Measurements from ENCODE around the gene TICRR.

The TICRR gene

GRCh38 chr15:89630974-89631901 lies 56.0 kb downstream of the TICRR start:
- DNase-seq = no peak

- no peak for DNase-seq
These were observed 56.6 kb downstream of the TICRR start for GRCh38 chr15:89631902-89632264.

GRCh38 chr15:89632563-89633430 lies 57.5 kb downstream of the TICRR start:
- DNase-seq = no peak

GRCh38 chr15:89633585-89633984 lies 58.3 kb downstream of the TICRR start:
- no peak for DNase-seq

GRCh38 chr15:89640245-89640644 lies 65.0 kb downstream of the TICRR start:
- DNase-seq = no peak

GRCh38 chr15:89641053-89641452 lies 65.8 kb downstream of the TICRR start:
- DNase-seq = no peak

GRCh38 chr15:89642106-89642505 lies 66.8 kb downstream of the TICRR start:
- no peak for DNase-seq

GRCh38 chr15:89645680-89646079 lies 70.4 kb downstream of the TICRR start:
- DNase-seq = no peak

GRCh38 chr15:89646416-89647141 lies 71.3 kb downstream of the TICRR start:
- no peak for DNase-seq

- peak; percentile 17 to 37 for DNase-seq
These were observed 72.1 kb downstream of the TICRR start for GRCh38 chr15:89647191-89647851.

GRCh38 chr15:89648106-89649012 lies 73.1 kb downstream of the TICRR start:
- DNase-seq = no peak

- DNase-seq = no peak
These were observed 73.8 kb downstream of the TICRR start for GRCh38 chr15:89649013-89649625.

- DNase-seq = no peak
These were observed 74.4 kb downstream of the TICRR start for GRCh38 chr15:89649716-89650115.

- no peak for DNase-seq
These were observed 76.9 kb downstream of the TICRR start for GRCh38 chr15:89652131-89652530.

GRCh38 chr15:89652666-89653065 lies 77.4 kb downstream of the TICRR start:
- DNase-seq = no peak

- no peak for DNase-seq
These were observed 78.3 kb downstream of the TICRR start for GRCh38 chr15:89653578-89653977.

- no peak for DNase-seq
These were observed 79.1 kb downstream of the TICRR start for GRCh38 chr15:89654301-89654761.

- DNase-seq = peak in 1 of 2 experiments; percentile 30
These were observed 79.9 kb downstream of the TICRR start, which contains the start of gene KIF7 for GRCh38 chr15:89654847-89655805. TSS of gene KIF7 (minus strand) at chr15:89655467. CDS start at chr15:89652930, 2,537 bp downstream.

GRCh38 chr15:89656116-89656815 lies 81.0 kb downstream of the TICRR start:
- no peak for DNase-seq
